ENCODE data around the gene UMPS.
"Not testable (repeated sequence)": the region's sequence is repeated elsewhere in the genome, so short reads cannot be mapped to it uniquely, and the experiment has no call there.

The UMPS gene

GRCh38 chr3:124779751-124780191 lies 49.5 kb downstream of the UMPS start:
- Histone ChIP-seq H3K27me3 (replicated peaks; ENCODE audit: control insufficient read depth, insufficient read depth, low read length) (no peaks in the 10 kb centered on the region), H3K36me3 (ENCODE audit: control insufficient read depth, insufficient read depth, low read length) (no peaks in the 10 kb centered on the region), H3K4me3 (replicated peaks; ENCODE audit: low read depth, low read length) (no peak overlapping the region)
- no peak for DNase-seq (ENCODE audit: extremely low read depth, insufficient read length)
- no peak for TF ChIP-seq CTCF (IDR thresholded peaks at IDR 0.05; ENCODE audit: insufficient read depth, low read length, poor library complexity, severe bottlenecking)

- DNase-seq (ENCODE audit: extremely low read depth, insufficient read length) = no peak
- H3K27me3 ChIP-seq (replicated peaks; ENCODE audit: control insufficient read depth, insufficient read depth, low read length) = no peaks in the 10 kb centered on the region
- no peak overlapping the region for H3K4me3 ChIP-seq (replicated peaks; ENCODE audit: low read depth, low read length)
These were observed 50.1 kb downstream of the UMPS start for GRCh38 chr3:124780356-124780755.

DNA sequence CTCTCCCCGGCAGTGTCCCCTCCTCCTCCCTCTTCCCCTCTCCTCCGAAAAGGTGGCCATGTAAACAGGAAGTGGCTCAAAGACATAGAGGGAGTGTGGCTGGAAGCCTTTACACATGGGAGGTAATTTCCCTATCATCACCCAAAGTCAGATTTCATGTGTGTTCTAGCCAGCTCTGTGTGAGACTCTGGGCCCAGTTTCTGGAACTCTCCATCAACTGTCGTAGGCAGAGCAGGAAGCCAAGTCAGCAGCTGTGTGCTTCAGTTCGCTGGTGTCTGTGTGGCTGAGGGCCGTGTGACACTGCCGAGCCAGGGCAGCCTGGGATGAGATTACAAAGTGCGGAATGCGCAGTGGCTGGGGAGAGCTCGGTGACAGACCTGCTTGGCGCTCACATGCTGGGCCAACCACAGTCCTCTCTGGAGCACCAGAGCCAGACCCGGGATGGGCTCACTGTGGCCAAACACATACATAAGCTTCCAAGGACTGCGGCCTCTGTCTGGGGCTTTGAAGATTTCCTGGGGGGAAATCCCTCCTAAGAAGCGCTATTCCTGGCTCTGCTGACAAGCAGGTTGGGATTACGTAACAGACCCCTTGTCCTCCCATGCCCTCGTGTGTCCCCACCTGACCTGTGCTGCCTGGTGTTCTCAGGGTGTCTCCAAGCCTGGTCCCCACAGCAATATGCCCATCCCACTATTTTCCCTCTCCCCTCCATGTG lies 50.7 kb downstream of the UMPS start:
- no peak overlapping the region for H3K4me3 ChIP-seq (replicated peaks; ENCODE audit: low read depth, low read length)
- H3K27me3 ChIP-seq (replicated peaks; ENCODE audit: control insufficient read depth, insufficient read depth, low read length) = no peaks in the 10 kb centered on the region
- TF ChIP-seq CTCF (IDR thresholded peaks at IDR 0.05; ENCODE audit: insufficient read depth, low read length, poor library complexity, severe bottlenecking) = no peak
- DNase-seq (ENCODE audit: extremely low read depth, insufficient read length) = no peak
- H3K36me3 ChIP-seq (ENCODE audit: control insufficient read depth, insufficient read depth, low read length) = no peaks in the 10 kb centered on the region

More at GRCh38 chr3:124780356-124780755, 50.1 kb downstream of the UMPS start:
- no peaks in the 10 kb centered on the region for H3K36me3 ChIP-seq (ENCODE audit: control insufficient read depth, insufficient read depth, low read length)
- no peak for TF ChIP-seq CTCF (IDR thresholded peaks at IDR 0.05; ENCODE audit: insufficient read depth, low read length, poor library complexity, severe bottlenecking)

- TF ChIP-seq CTCF (IDR thresholded peaks at IDR 0.05; ENCODE audit: insufficient read depth, low read length, poor library complexity, severe bottlenecking) = no peak
- Histone ChIP-seq H3K27me3 (replicated peaks; ENCODE audit: control insufficient read depth, insufficient read depth, low read length) (no peaks in the 10 kb centered on the region), H3K36me3 (ENCODE audit: control insufficient read depth, insufficient read depth, low read length) (no peaks in the 10 kb centered on the region), H3K4me3 (replicated peaks; ENCODE audit: low read depth, low read length) (no peak overlapping the region)
- DNase-seq (ENCODE audit: extremely low read depth, insufficient read length) = no peak
These were observed 51.5 kb downstream of the UMPS start for GRCh38 chr3:124781476-124782376.

- not testable (repeated sequence) for H3K4me3 ChIP-seq (replicated peaks; ENCODE audit: low read depth, low read length); H3K36me3 ChIP-seq (ENCODE audit: control insufficient read depth, insufficient read depth, low read length); H3K27me3 ChIP-seq (replicated peaks; ENCODE audit: control insufficient read depth, insufficient read depth, low read length); DNase-seq (ENCODE audit: extremely low read depth, insufficient read length)
These were observed 52.1 kb downstream of the UMPS start for GRCh38 chr3:124782377-124782712.

DNA sequence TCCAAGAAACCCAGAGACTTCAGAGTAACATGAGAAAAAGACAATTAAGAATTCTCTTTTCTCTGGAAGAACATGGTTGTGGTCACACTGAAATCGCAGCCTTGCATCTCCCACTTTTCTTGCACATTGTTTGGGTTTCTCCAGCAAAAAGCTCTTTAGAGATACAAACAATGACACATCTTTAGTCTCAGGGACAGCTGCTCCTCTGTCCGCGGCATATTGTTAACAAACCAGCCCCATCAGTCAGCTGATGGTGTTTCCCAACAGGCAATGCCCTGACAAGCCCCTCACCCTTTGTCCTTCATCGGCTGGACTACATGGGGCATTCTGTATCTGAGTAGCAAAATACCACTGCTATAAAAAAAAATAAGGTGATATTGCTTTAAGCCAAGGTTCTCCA lies 53.4 kb downstream of the UMPS start:
- Histone ChIP-seq H3K4me3 (replicated peaks; ENCODE audit: low read depth, low read length) (no peak overlapping the region), H3K36me3 (ENCODE audit: control insufficient read depth, insufficient read depth, low read length) (no peaks in the 10 kb centered on the region), H3K27me3 (replicated peaks; ENCODE audit: control insufficient read depth, insufficient read depth, low read length) (no peaks in the 10 kb centered on the region)
- no peak for DNase-seq (ENCODE audit: extremely low read depth, insufficient read length)
- TF ChIP-seq CTCF (IDR thresholded peaks at IDR 0.05; ENCODE audit: insufficient read depth, low read length, poor library complexity, severe bottlenecking) = no peak

All from GM06990 (cell line).